ENCODE data around the gene GRIK4.

DNA sequence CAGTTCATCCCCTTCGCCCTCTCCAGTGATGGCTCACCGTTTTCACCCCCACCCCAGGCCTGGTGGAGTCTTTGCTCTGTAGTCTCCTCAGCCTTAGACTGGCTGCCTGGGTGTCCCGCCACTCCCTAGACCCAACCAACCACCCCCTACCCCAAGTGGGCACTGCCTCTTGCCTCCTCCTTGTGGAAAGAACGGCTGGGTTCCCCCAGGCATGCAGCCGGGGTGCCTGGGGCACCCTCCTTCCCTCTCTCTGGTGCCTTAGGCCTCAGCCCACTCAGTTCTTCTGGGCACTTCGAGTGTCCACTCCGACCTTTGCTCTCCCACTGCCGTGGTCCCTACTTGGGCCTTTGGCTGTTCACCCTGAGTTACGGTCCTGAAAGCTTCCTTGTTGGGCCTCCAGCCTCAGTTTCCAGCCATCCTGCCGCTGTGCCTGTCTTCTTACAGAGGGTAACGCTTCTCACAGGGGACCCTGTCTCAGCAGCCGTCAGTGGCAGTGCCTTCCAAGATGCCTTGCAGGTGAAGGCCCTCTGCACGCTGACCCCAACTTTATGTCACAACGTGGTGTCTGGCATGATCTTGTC lies 3.1 kb downstream of the GRIK4 start:
- TF ChIP-seq, protein P1, sequence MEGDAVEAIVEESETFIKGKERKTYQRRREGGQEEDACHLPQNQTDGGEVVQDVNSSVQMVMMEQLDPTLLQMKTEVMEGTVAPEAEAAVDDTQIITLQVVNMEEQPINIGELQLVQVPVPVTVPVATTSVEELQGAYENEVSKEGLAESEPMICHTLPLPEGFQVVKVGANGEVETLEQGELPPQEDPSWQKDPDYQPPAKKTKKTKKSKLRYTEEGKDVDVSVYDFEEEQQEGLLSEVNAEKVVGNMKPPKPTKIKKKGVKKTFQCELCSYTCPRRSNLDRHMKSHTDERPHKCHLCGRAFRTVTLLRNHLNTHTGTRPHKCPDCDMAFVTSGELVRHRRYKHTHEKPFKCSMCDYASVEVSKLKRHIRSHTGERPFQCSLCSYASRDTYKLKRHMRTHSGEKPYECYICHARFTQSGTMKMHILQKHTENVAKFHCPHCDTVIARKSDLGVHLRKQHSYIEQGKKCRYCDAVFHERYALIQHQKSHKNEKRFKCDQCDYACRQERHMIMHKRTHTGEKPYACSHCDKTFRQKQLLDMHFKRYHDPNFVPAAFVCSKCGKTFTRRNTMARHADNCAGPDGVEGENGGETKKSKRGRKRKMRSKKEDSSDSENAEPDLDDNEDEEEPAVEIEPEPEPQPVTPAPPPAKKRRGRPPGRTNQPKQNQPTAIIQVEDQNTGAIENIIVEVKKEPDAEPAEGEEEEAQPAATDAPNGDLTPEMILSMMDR (IDR thresholded peaks at IDR 0.05) = no peak
- TF ChIP-seq POLR2A (IDR thresholded peaks at IDR 0.05) = no peak
